Kidney glomerular epithelial cell (primary cell): Measurements from ENCODE around the gene LPP.
"Not testable (repeated sequence)": the region's sequence is repeated elsewhere in the genome, so short reads cannot be mapped to it uniquely, and the experiment has no call there.

Source experiments
- DNase-seq: peaks from one replicate; lab custom pipeline; 2025; lab: John Stamatoyannopoulos, UW

LPP gene

DNA sequence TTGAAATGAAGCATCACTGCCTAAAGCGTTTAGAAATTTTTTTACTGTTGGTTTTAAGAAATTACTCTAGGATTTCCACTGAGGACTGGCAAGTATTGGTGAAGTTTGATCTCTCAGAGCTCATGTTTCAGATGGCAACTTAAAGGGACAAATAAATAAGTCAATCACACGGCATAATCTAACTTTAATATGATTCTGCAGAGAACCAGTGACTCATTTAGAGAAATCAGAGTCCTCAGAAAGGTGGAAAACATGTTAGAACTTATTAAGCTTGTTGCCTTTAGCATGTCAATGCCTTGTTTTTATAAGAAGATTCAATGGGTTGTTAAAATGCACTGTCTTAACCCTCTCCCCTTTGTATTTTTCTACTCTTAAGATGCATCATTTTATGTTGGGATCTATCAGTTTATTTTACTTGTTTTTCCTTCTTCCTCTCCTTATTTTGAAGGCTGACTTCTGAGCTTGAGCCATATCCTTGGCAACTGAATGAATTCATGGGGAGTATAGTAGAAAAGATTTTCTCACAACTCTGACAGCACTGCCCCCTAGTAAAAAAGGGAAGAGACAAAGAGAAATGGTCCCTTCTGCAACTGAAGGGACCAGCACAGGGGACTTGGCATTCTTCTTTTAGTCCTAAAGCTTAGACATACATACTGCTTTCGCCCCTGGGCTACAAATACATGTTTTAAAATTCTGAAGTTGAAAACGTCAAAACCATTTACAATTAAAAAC, 431.2 kb downstream of the LPP start:
- DNase-seq, result no peak

DNA sequence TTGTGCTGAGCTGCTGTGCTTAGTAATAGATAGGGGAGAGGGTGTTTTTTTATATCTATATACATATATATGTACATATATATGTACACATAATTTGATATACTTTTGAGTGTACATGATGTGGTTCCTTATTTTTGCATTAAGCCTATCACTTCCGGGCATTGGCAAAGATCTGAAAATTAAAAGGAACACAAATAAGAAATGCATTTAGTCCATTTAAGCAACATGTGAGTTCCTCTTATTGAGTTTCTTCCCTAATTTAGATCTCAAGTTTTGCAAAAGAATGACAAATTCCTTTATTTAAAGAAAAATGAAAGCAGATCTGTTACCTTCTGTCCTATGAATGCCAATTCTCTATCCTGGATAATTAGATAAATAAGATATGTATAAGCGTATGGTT, 435.1 kb downstream of the LPP start:
- no peak for DNase-seq

GRCh38 chr3:188589771-188590170, 435.8 kb downstream of the LPP start:
- no peak for DNase-seq

GRCh38 chr3:188590557-188590956, 436.6 kb downstream of the LPP start:
- no peak for DNase-seq

DNA sequence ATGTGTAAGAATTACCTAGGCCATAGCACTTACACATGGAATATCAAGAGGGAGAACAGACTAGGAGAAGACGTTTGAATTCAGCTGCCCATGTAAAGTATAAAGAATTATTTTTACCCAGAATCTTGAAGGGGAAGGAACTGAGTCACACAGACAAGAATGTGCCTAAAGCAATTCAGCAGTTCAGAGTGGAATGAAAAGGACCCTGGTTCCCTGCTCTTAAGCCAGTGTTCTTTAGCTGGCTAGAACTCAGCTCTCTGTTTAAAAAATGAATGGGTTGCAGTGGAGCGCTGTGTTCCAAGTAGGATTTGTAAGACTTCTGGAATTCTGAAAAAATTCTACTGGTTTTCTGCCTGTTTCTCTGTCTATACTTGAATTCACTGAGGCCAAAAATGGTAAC, 440.2 kb downstream of the LPP start:
- DNase-seq, result peak; percentile 19

DNA sequence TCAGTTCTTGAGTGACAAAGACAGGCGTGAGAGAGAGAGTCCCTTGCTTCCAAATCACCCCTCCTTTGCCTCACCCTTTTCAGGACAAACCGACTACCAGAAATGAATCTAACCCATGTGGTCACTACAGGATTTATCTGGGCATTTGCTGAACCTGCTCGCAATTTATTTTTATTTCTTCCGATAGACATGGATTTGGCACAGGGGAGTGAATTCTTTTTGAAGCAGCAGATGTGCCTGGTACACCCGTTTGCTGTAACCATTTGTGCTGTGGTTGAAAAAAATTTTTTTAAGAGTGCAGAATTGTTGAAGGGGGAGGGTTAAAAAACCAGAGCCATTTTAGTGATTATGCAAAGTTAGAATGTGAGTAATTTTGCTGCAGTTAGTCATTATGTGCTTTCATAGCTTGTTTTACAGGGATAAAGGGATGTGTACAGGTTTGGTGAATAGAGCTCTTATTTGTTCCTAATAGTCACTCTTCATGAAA, 442.0 kb downstream of the LPP start:
- no peak for DNase-seq

DNA sequence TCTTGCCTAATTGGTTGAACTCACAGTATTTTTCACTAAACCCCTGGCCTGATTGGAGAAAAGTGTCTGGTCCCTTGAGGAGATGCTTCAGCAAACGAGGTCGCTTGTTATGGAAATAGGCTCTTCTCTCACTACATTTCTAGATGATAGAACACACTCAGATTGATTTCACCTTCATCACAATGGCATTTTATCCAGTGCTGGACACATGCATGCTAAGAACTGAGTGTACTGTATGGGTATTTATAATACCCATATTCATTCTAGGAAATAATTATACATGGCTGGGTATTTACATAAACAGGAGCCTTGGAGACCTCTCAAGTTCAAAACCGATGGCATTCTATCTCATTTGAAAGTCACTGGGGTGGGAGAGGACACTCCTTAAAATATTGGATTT, 444.9 kb downstream of the LPP start:
- DNase-seq, result no peak

DNA sequence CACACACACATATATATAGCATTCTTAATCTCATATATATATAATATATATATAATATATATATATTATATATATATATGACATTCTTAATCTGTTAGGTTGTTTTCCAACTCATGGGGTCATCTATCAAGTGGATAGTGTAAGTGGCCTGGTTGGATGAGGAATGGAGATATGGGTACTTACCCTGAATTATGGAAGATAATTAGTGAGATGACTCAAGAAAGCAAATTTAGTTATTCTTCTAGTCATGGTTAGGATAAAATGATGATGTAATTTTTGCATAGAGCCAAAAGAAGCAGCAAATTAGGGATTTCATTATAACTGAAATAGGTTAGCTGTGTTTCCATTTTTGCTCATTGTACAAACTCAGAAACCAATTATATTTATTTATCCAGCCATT, 448.2 kb downstream of the LPP start:
- DNase-seq, result no peak

GRCh38 chr3:188602620-188603019, 448.7 kb downstream of the LPP start:
- no peak for DNase-seq

DNA sequence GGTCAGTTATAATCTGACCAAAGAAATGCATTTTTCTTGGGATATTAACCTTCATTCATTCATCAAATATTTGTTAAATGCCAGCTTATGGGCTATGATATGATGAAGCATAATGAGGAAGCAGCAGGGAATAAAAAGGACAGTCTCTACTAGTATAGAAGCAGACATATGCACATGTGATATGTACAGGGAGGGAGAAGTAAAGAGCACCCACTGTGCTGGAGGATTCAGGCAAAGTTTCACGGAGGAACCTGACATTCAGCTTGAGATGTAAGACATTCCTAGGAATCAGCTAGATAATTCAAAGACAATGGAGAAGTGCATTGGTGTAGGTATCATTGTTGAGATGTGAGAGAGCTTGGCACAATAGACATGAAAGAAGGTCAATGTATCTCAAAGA, 450.7 kb downstream of the LPP start:
- DNase-seq, result no peak

DNA sequence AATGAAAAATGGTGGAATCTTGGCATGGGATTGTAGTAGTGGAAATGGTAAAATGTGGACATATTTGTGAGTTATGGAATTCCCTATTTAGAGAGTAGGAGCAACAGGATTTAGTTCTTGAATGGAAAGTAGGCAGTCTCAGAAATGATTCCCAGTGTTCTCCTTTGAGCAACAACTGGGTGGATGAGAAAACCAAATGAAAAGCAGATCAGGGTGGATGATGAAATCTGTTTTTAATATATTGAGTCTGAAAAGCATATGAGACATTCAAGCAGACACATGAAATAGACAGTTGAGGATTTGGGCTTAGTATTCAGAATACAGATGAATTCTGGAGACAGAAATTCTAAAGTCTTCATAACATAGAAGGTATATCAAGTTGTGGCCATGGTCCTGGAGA, 451.3 kb downstream of the LPP start:
- no peak for DNase-seq

- no peak for DNase-seq
Measured at GRCh38 chr3:188605905-188606304, 451.9 kb downstream of the LPP start.

DNA sequence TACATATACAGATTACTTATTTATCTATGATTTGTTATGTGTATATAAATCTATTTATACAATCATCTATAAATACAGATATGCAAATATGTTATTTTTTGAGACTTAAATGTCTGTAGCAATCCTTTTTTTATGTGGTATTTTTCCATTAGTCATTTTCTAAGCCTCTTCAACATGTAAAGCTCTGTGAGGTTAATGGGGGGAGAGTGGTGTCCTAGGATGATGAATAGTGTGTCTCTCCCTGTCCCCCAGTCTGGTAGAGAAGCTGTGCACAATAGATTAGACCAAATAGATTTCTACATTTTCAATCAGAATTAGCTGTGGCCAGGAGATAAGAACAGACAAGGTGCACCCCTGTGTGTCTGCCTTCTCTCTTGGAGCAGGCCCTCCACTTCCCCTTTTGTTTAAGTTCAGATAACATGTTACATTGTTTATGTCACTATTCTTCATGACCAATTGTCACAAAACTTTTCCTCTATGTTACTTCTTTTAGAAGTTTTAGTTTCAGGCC, 453.9 kb downstream of the LPP start:
- DNase-seq, result no peak

DNA sequence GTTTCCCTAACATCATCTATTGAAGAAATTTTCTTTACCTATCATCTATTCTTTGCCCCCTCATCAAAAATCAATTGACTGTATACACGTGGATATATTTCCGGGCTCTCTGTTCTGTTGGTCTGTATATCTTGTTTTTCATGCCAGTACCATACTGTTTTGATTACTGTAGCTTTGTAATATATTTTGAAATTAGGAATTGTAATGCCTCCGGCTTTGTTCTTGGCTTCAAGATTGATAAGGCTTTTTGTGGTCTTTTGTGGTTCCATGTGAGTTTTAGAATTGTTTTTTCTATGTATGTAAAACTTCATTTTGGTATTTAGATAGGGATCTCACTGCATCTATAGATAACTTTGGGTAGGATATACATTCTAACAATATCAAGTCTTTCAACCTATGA, 454.4 kb downstream of the LPP start:
- DNase-seq, result no peak

GRCh38 chr3:188613721-188614120, 459.8 kb downstream of the LPP start:
- DNase-seq, result not testable (repeated sequence)

GRCh38 chr3:188617270-188617669, 463.3 kb downstream of the LPP start:
- no peak for DNase-seq

DNA sequence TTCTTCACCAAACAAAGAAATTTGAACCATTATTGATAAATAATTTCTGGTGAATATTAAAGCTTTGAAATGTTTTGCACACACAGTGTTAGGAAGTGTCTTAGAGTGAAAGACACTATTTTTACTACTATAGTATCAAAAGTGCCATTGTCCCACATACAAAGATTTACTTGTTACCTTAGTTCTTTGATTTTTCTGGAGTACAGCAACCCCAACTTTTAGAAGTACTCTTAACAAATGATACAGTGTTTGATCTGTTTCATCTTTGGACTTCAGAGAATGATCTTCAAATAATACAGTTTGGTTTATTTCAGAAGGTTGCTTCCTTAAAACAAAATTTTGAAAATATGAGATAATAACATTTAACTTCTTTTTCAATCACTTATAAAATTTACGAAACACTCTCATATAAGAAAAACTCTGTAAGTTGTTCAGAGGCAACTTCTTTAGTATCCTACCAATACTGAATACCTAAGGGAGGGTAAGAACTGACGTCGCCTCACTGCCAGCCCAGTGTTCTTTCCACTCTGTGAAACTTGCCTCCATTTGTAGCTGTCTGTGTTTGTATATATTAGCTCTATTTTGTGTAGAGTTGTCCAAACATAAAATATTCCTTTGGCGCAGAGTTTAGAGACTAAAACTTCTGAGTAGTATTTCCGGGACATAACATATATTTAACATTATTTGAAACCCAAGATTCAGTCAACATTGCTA, 464.2 kb downstream of the LPP start:
- DNase-seq, result no peak

DNA sequence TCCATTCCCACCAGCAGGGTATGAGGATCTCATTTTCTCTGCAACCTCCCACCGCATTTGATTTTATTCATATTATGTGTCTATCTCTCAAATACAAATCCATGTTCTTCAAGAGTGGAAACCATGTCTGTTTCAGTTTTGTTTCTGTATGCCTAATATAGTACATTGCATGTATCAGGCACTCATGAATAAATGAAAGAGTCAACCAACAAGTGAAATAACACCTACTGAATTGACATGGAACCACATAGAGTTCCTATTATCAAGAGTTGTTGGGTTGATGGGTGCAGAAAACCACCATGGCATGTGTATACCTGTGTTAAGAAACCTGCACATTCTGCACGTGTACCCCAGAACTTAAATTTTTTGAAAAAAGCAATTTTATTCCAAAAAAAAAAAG, 466.8 kb downstream of the LPP start:
- no peak for DNase-seq

- DNase-seq, result peak; percentile 11
Measured at GRCh38 chr3:188624384-188624783, 470.4 kb downstream of the LPP start.

DNA sequence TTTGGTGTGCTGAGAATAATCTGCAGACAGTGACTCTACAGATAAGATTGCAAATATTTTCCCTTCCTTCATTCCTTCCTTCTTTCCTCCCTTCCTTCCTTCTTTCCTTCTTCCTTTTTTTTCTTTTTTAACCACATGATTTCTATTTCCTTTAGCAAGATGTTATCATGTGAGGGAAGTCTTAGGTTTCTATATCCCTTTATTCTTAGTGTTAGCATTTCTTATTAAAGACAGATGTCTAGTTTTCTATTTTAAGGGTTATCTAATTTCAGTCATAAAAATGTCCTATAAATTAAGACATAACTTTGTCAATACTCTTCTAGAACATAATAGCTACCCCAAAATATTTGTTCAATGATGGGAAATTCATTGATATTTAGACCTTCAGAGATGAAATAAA, 470.9 kb downstream of the LPP start:
- no peak for DNase-seq

GRCh38 chr3:188627652-188628051, 473.7 kb downstream of the LPP start:
- peak; percentile 95 for DNase-seq

DNA sequence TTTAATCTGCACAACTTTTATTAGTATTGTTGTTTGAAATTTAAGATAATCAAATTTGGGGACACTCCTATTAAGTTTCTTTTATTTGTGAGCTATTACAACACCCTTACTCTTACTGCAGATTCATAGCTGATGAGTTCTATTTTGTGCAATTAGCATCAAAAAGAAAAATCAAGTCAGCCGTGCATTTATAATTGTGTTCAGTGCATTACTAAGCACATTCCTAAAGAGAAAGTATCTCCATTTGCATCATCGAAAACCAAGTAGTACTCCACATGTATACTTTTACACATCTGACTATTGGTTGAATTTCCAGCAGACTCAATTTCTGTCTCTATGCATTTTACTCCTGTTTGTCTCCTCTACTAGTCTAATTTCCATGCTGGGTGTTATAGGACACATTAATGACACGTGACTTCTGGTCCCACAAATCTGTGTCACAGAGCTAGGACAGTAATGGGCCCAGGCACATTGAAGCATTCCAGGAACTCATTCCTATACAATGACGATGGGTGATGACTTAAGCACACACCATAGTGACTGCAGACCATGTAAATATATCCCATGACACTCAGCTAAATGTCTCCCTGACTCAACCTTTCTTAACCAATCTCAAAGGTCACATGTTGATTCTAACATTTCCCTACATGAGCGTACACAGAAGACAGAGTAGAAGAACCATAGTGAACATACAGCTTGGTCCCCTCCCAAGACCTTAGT, 477.5 kb downstream of the LPP start:
- DNase-seq, result no peak

GRCh38 chr3:188633206-188633605, 479.2 kb downstream of the LPP start:
- DNase-seq, result no peak
